H1 (cell line): Measurements from ENCODE around the gene OBP2B. TPM values are rescaled to one million over a fixed set of nuclear protein-coding genes. Genes with fewer than 3 reads are reported as not detected.

Experiments
- ASH2L ChIP-seq: fragments of 200-600, 300-600 bp; sonication (generic); IDR thresholded peaks from one replicate; pipeline ENCODE4 v1.7.1; 2017; ENCODE audit warnings: low read length
- CHD7 ChIP-seq: fragments of 300-600 bp; sonication (generic); IDR thresholded peaks from 2 replicates; pipeline ENCODE4 v1.7.1; 2012; ENCODE audit warnings: low read length, moderate library complexity, mild to moderate bottlenecking, inconsistent platforms; ENCODE audit not compliant: insufficient replicate concordance
- E2F6 ChIP-seq: IDR thresholded peaks from 2 replicates; pipeline ENCODE4 v1.6.1; 2012; ENCODE audit warnings: inconsistent platforms
- GTF2F1 ChIP-seq: IDR thresholded peaks from 2 replicates; pipeline ENCODE4 v1.6.1; 2012; ENCODE audit warnings: low read depth, low read length, improper control_type of control experiment, borderline replicate concordance
- JUN ChIP-seq: IDR thresholded peaks from 2 replicates; pipeline ENCODE4 v1.6.1; 2011; ENCODE audit warnings: low read depth, mild to moderate bottlenecking, improper control_type of control experiment, low read length
- KDM4A ChIP-seq: IDR thresholded peaks from one replicate; pipeline ENCODE4 v1.7.1; 2012; ENCODE audit warnings: low read depth, mild to moderate bottlenecking, moderate library complexity, low read length, inconsistent platforms; ENCODE audit not compliant: severe bottlenecking
- RNF2 ChIP-seq: fragments of 200-900, 300-1000 bp; sonication (generic); IDR thresholded peaks from 2 replicates; pipeline ENCODE4 v1.7.1; 2016; ENCODE audit warnings: borderline replicate concordance, low read depth, mild to moderate bottlenecking, antibody characterized with exemption, low read length; ENCODE audit not compliant: poor library complexity, severe bottlenecking; ENCODE audit errors: missing control alignments
- RXRA ChIP-seq: IDR thresholded peaks from 2 replicates; pipeline ENCODE4 v1.6.1; 2011; ENCODE audit warnings: low read depth, mild to moderate bottlenecking, low read length, moderate library complexity; ENCODE audit not compliant: insufficient read depth
- SP4 ChIP-seq: IDR thresholded peaks from 2 replicates; pipeline ENCODE4 v1.6.1; 2012; ENCODE audit warnings: low read length, inconsistent platforms
- USF2 ChIP-seq: IDR thresholded peaks from 2 replicates; pipeline ENCODE4 v1.6.1; 2011; ENCODE audit warnings: low read length, improper control_type of control experiment
- polyA plus RNA-seq, 7 experiments: library from polyadenylated mRNA; depleted of rRNA in 3 of 7; stranded (reverse) in 5 of 7; unstranded in 2 of 7; fragments of >200 nt in 5 of 7; fragments of 200-250 nt in 2 of 7; gene quantifications; 1 replicate in 5 of 7; 2 replicates in 1 of 7; 4 replicates in 1 of 7; pipeline versions ENCODE4 v1.2.1 to v1.2.3, GENCODE V29; 2011 to 2013; ENCODE audit warnings: missing spikeins in 2 of 7, mixed read lengths in 2 of 7
- total RNA-seq: library from RNA; stranded (reverse); fragmentation: NEBNext Ultra II Directional; extraction: Animal tissue kit (Norgen Biotek cat#: 25700); gene quantifications from 2 replicates; pipeline ENCODE4 v1.2.1, GENCODE V29; 2021

Gene OBP2B
- total and polyA plus RNA-seq, 2 of the 8 experiments (the other 6 are each of a cell fraction or from before 2014, with no cell fraction given): not detected

- no peak for TF ChIP-seq CHD7
- TF ChIP-seq RXRA: no peak
- no peak for TF ChIP-seq GTF2F1
- no peak for TF ChIP-seq KDM4A
- TF ChIP-seq SP4: no peak
- no peak for TF ChIP-seq ASH2L
- no peak for TF ChIP-seq RNF2
- TF ChIP-seq E2F6: no peak
- TF ChIP-seq USF2: no peak
- TF ChIP-seq JUN: no peak
Observed at GRCh38 chr9:133182151-133182550, 26.9 kb downstream of the OBP2B start (continued).
